Kidney (tissue), 14 donors: ENCODE data around the gene WBP2NL. TPM values are rescaled to one million over a fixed set of nuclear protein-coding genes. Genes with fewer than 3 reads are reported as not detected.

Experiments
- DNase-seq, 5 donors: peaks; one replicate each; pipeline ENCODE4 v3.0.0-alpha.2; 2013 to 2020
- FAIRE-seq: peaks from 2 replicates; lab custom pipeline; 2012; peaks lifted over from hg19 to GRCh38; lab: Jason Lieb, UNC
- H3K27ac ChIP-seq, 2 donors: one replicate each; pipeline ENCODE4 v1.7.0; 2013; ENCODE audit warnings: low read depth in 2 of 2, low read length in 2 of 2, inconsistent platforms in 1 of 2
- H3K27me3 ChIP-seq: one replicate; pipeline ENCODE4 v1.7.1; 2013; ENCODE audit warnings: low read length, inconsistent platforms; ENCODE audit not compliant: control insufficient read depth, insufficient read depth
- H3K36me3 ChIP-seq, 3 donors: one replicate each; pipeline versions ENCODE4 v1.7.0 to v1.7.1; 2013; ENCODE audit warnings: low read length in 3 of 3, control low read depth in 1 of 3, inconsistent platforms in 1 of 3; ENCODE audit not compliant: insufficient read depth in 3 of 3, control insufficient read depth in 2 of 3
- H3K4me1 ChIP-seq, 3 donors: one replicate each; pipeline versions ENCODE4 v1.7.0 to v1.7.1; 2013; ENCODE audit warnings: low read length in 3 of 3, inconsistent platforms in 1 of 3, low read depth in 1 of 3; ENCODE audit not compliant: control insufficient read depth in 2 of 3, insufficient read depth in 2 of 3
- H3K4me3 ChIP-seq, 3 donors: one replicate each; pipeline versions ENCODE4 v1.7.0 to v1.8.1; 2013; ENCODE audit warnings: low read length in 3 of 3, control low read depth in 1 of 3, inconsistent platforms in 1 of 3
- H3K9ac ChIP-seq, 3 donors: one replicate each; pipeline versions ENCODE4 v1.7.0 to v1.7.1; 2013; ENCODE audit warnings: low read length in 3 of 3, control low read depth in 1 of 3, inconsistent platforms in 1 of 3
- H3K9me3 ChIP-seq, 3 donors: one replicate each; pipeline versions ENCODE4 v1.7.0 to v1.7.1; 2013; ENCODE audit warnings: low read length in 3 of 3, control low read depth in 1 of 3, inconsistent platforms in 1 of 3; ENCODE audit not compliant: control insufficient read depth in 2 of 3, insufficient read depth in 1 of 3
- intact Hi-C: fragments of 100-400 bp; cut with DNase I; formaldehyde crosslinking; loops from one replicate; pipeline ENCODE4 v1.11.1; 2022
- polyA plus RNA-seq: library from polyadenylated mRNA; stranded (reverse); fragments of 350-450 nt; fragmentation: Illumina TruSeq; extraction: RNeasy Lipid Tissue Mini Kit (QIAGEN cat#74804); gene quantifications from one replicate; pipeline ENCODE4 v1.2.3, GENCODE V29; 2014; ENCODE audit warnings: low read depth, low replicate concordance; ENCODE audit not compliant: insufficient read depth
- total RNA-seq: library from RNA; stranded (reverse); fragmentation: NEBNext Ultra II Directional; extraction: Animal tissue kit (Norgen Biotek cat#: 25700); gene quantifications from one replicate; pipeline ENCODE4 v1.2.1, GENCODE V29; 2021
- TF ChIP-seq, protein P1 (sequence below): IDR thresholded peaks from 3 replicates; pipeline ENCODE4 v1.5.1; 2012; ENCODE audit warnings: mild to moderate bottlenecking, moderate library complexity, borderline replicate concordance; ENCODE audit not compliant: insufficient read depth; ENCODE audit errors: extremely low read depth
- donor health status: control.
- donor health status: control.
- donor health status: control.
- donor health status: control.
- donor health status: control.
- donor health status: DM: yes; HTN: yes; CAD: no.
- donor health status: Normal renal cell carcinoma (clear cell type).

WBP2NL gene
- total and polyA plus RNA-seq, 2 donors from 2014 or later: 0.84 to 2.5 TPM

DNA sequence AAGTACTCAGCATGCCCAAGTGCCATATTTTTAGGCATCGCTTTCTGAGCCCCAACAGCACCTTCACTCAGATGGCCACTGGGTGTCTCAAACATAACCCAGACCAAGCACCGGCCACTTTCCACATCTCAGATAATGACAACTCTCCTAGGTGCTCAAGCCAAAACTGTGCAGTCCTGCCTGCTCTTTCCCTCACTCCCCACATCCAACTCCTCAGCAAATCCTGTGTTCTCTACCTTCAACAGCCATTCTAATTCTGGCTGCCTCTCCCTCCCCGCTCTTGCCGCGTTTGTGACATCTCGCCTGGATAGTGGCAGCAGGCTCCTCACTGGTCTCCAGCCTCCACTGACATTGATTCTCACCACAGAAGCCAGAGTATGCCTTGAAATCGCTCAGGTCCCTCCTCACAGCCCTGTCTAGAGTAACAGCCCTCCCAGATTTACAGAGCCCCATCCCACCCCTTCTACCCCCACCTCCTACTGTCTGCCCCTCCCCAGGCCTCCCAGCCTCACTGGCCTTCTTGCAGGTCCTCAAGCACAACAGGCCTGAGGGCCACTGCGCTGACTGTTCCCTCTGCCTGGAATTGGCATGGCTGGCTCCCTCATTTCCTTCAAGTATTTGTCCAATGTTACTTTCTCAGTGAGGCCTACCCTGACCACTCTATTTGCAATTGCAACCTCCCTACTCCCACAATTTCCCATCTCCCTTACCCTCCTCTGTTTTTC, 74.2 kb downstream of the WBP2NL start:
- H3K9ac ChIP-seq: no peak overlapping the region
- H3K27ac ChIP-seq: no peak overlapping the region
- no peak for FAIRE-seq

DNA sequence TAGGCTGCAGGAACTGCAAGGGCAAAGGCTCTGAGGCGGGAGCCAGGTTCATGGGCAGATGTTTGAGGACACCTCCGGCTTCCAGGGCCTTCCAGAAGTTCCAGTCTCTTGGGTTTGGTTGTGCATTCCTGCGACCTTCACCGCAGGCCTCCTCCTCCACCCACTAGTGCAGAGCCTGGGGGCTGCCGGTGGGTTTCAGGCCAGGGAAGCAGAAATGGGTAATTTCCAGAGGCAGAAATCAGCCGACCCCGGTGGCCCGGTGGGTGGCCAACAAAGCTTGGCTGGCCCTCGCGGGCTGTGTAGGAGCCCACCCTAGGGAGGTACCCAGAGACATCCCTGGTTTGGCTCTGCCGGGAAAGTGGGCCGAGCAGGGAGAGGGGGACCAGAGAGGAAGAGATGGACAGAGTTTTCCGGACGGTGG, 75.0 kb downstream of the WBP2NL start:
- Histone ChIP-seq H3K27ac (no peak overlapping the region), H3K27me3 (no peaks in the 10 kb centered on the region), H3K4me3 (peak overlapping the region in 1 of 3 donors; percentile 62), H3K4me1 (peaks cover 3 to 22% (median 16%) of the 10 kb centered on the region in 3 donors), H3K9me3 (no peaks in the 10 kb centered on the region), H3K9ac (peak overlapping the region in 2 of 3 donors; percentile 63 to 84), H3K36me3 (no peaks in the 10 kb centered on the region)
- intact Hi-C loops: no loop called here
- TF ChIP-seq, protein P1, sequence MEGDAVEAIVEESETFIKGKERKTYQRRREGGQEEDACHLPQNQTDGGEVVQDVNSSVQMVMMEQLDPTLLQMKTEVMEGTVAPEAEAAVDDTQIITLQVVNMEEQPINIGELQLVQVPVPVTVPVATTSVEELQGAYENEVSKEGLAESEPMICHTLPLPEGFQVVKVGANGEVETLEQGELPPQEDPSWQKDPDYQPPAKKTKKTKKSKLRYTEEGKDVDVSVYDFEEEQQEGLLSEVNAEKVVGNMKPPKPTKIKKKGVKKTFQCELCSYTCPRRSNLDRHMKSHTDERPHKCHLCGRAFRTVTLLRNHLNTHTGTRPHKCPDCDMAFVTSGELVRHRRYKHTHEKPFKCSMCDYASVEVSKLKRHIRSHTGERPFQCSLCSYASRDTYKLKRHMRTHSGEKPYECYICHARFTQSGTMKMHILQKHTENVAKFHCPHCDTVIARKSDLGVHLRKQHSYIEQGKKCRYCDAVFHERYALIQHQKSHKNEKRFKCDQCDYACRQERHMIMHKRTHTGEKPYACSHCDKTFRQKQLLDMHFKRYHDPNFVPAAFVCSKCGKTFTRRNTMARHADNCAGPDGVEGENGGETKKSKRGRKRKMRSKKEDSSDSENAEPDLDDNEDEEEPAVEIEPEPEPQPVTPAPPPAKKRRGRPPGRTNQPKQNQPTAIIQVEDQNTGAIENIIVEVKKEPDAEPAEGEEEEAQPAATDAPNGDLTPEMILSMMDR: no peak
- peak in 1 of 5 donors; percentile 55 for DNase-seq
- FAIRE-seq: no peak

More for the DNA sequence above, 74.2 kb downstream of the WBP2NL start:
- H3K27me3 ChIP-seq: no peaks in the 10 kb centered on the region
- intact Hi-C loops: no loop called here
- H3K36me3 ChIP-seq: no peaks in the 10 kb centered on the region
- DNase-seq: no peak
- H3K9me3 ChIP-seq: no peaks in the 10 kb centered on the region
- no peak overlapping the region for H3K4me3 ChIP-seq
- H3K4me1 ChIP-seq: peaks cover 3 to 15% (median 9%) of the 10 kb centered on the region in 3 donors
- TF ChIP-seq, protein P1: no peak

GRCh38 chr22:42074132-42074811, 75.7 kb downstream of the WBP2NL start, which contains the start of gene PHETA2:
TSS of gene PHETA2 (plus strand) at chr22:42074248. CDS start at chr22:42077294, 3,046 bp downstream.
- DNase-seq (peak; percentile 52 to 90 (median 78)), FAIRE-seq (no peak)
- H3K4me3 ChIP-seq: peak within 1 kb of the TSS; percentile 31 to 62 (median 55)
- H3K9ac ChIP-seq: peak within 1 kb of the TSS; percentile 11 to 84 (median 63)
- H3K4me1 ChIP-seq: peaks cover 3 to 28% (median 20%) of the 10 kb centered on the region in 3 donors
- intact Hi-C loops: no loop called here
- H3K36me3 ChIP-seq: no peaks in the 10 kb centered on the region
- TF ChIP-seq, protein P1: no peak
- H3K27ac ChIP-seq: peak within 1 kb of the TSS; percentile 64 to 83
- no peaks in the 10 kb centered on the region for H3K27me3 ChIP-seq
- H3K9me3 ChIP-seq: no peaks in the 10 kb centered on the region
